ENCODE measurements around the gene STXBP6. TPM values are rescaled to one million over a fixed set of nuclear protein-coding genes. Genes with fewer than 3 reads are reported as not detected.

The STXBP6 gene
- total RNA-seq, 1 donor from 2014 or later = 6.8 TPM

DNA sequence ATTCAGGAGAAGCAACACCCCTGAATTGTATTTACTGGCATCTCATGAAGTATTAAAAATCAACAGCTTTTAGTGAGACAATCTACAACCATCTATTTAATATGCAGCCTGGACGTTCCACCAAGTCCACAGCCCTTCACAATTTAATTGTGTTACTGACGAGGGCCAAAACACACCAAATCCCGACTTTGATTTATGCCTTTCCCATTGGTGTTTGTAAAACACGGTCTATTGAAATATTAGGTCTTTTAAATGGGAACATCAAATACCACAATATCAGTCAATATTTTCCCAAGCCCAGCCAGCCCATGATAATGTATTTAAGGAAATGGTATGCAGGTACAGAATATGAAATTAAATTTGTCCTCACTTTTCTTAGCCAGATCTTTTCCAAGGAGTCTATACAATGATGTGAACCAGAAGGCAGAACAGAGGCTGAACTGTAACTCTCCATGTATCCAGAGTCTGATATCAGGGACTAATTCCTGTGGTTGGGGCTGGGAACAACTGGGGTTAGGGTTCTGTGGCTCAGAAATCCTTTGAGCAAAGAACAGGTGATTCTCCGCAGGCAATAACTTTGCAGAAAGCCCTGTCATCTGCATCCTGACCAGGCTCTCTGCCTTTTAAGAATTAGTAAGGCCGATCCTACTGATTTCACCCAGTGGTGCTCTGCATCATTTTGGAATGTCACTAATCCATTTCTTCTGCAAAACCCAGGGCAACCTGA lies 236.7 kb downstream of the STXBP6 start:
- H3K4me1 Mint-ChIP-seq = peaks cover 8% of the 10 kb centered on the region
- no peak for DNase-seq (ENCODE audit: low read depth, low spot score)
- no peaks in the 10 kb centered on the region for H3K9me3 Mint-ChIP-seq
- TF ChIP-seq, protein P1, sequence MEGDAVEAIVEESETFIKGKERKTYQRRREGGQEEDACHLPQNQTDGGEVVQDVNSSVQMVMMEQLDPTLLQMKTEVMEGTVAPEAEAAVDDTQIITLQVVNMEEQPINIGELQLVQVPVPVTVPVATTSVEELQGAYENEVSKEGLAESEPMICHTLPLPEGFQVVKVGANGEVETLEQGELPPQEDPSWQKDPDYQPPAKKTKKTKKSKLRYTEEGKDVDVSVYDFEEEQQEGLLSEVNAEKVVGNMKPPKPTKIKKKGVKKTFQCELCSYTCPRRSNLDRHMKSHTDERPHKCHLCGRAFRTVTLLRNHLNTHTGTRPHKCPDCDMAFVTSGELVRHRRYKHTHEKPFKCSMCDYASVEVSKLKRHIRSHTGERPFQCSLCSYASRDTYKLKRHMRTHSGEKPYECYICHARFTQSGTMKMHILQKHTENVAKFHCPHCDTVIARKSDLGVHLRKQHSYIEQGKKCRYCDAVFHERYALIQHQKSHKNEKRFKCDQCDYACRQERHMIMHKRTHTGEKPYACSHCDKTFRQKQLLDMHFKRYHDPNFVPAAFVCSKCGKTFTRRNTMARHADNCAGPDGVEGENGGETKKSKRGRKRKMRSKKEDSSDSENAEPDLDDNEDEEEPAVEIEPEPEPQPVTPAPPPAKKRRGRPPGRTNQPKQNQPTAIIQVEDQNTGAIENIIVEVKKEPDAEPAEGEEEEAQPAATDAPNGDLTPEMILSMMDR (conservative IDR thresholded peaks at IDR 0.05) = no peak
- H3K36me3 Mint-ChIP-seq (ENCODE audit: low read depth) = no peaks in the 10 kb centered on the region
- peak overlapping the region; percentile 31 for H3K27ac Mint-ChIP-seq (ENCODE audit: unreplicated experiment)
- no peak overlapping the region for H3K4me3 Mint-ChIP-seq
- peaks cover 1% of the 10 kb centered on the region for H3K27me3 Mint-ChIP-seq (ENCODE audit: low read depth)

DNA sequence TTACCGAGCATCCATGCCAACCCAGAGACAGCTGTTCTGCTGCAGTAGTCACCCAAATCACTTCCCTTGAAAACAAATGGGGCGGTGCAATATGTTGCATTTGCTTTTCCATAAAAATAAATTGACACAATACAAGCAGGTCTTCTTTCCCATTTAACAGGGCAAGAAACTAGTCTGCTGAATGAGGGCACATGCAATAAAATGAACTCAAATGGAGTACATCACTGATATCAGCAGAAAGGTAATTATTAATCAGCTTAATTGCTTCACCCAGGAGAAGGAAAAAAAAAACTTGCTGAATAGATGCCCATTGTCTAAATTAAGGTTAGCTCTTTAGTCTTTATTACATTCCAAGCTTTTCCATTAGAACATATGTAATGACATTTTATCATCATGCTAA lies 240.8 kb downstream of the STXBP6 start:
- H3K27ac Mint-ChIP-seq (ENCODE audit: unreplicated experiment) = no peak overlapping the region
- no peak overlapping the region for H3K4me3 Mint-ChIP-seq
- TF ChIP-seq, protein P1 (conservative IDR thresholded peaks at IDR 0.05) = no peak

DNA sequence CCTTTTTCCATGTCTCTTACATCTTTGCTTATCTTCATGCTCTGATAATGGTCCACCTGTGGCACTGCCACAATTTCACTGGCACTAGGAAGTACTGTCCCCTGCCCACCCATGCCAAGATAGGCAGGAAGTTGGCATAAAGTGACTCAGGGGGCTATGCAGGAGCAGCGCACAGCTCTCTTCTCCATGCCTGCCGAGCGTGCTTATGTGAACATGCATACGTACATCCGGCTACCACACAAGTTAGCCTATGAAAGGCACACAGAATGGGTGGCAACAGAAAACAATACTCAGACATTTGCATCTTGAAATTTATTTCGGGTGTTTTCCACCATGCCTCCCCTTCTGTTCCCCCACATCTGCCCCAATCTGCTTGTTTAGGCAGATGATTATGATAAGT lies 241.5 kb downstream of the STXBP6 start:
- Mint-ChIP-seq H3K9me3 (no peaks in the 10 kb centered on the region), H3K4me3 (no peak overlapping the region), H3K36me3 (ENCODE audit: low read depth) (no peaks in the 10 kb centered on the region), H3K27ac (ENCODE audit: unreplicated experiment) (no peak overlapping the region), H3K4me1 (no peaks in the 10 kb centered on the region), H3K27me3 (ENCODE audit: low read depth) (peaks cover 2% of the 10 kb centered on the region)
- TF ChIP-seq, protein P1 (conservative IDR thresholded peaks at IDR 0.05) = no peak
- no peak for DNase-seq (ENCODE audit: low read depth, low spot score)

More for the DNA sequence above, 240.8 kb downstream of the STXBP6 start:
- Mint-ChIP-seq H3K27me3 (ENCODE audit: low read depth) (peaks cover 2% of the 10 kb centered on the region), H3K4me1 (no peaks in the 10 kb centered on the region), H3K36me3 (ENCODE audit: low read depth) (no peaks in the 10 kb centered on the region), H3K9me3 (no peaks in the 10 kb centered on the region)
- no peak for DNase-seq (ENCODE audit: low read depth, low spot score)

DNA sequence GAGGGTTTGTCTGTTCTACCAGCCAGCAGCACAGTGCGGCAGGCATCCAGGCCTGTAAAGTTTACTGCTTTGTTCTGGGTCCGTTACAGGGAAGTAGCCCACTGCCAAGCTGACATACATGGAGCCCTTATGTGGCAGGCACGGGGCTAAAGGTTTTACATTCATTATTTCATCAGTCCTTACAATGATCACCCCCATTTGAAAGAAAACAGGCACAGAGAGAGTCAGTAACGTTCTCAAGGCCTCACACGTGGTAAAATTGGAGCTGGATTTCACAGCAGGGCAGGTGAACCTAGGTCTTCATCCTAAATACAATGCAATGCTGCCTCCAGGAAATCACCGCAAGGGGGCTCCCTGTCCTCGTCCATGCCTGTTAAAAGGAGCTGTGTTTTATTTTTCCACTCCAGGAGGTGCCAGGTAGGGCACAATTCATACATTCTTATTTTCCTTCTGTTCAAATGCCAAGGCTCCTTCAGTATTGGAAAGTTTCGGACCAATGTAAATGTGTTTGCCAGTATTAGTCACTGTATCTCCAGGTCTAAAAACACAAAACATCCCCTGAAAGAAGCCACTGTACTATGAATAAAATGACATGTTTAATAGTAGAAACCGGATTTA lies 243.8 kb downstream of the STXBP6 start:
- no peak overlapping the region for H3K4me3 Mint-ChIP-seq
- DNase-seq (ENCODE audit: low read depth, low spot score) = peak; percentile 59
- H3K36me3 Mint-ChIP-seq (ENCODE audit: low read depth) = no peaks in the 10 kb centered on the region
- H3K9me3 Mint-ChIP-seq = no peaks in the 10 kb centered on the region
- H3K27ac Mint-ChIP-seq (ENCODE audit: unreplicated experiment) = no peak overlapping the region
- peaks cover 2% of the 10 kb centered on the region for H3K27me3 Mint-ChIP-seq (ENCODE audit: low read depth)
- TF ChIP-seq, protein P1 (conservative IDR thresholded peaks at IDR 0.05) = peak; percentile 93
- H3K4me1 Mint-ChIP-seq = no peaks in the 10 kb centered on the region

DNA sequence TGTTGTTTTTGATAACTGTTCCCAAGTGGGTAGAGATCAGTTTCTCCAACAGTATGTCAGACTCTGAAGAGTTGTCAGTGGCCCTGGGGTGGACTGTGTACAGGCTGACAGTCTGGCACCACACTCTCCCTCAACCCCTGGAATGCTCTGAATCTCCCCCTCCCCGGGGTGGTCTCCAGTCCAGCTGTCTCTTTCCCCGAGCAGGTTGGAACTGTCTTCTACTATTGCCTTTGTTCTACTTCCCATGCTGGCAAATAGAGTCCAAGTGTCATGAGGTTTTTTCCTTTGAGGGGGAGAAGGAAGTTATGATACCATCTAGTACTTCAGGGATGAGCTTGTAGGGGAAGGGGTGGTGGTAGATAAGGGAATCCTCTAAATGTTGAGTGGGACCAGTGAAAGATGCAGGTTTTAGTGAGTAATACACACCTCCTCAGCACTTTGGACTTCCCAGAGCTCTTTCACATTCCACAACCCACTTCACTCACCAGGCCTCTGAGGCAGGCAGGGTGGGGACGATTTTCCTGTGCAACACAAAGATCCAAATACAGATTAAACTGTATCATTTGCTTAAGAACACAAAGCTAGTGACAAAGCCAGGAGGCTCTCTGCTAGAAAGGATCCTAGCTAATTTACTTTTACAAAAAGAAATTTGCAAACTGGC lies 245.3 kb downstream of the STXBP6 start:
- Mint-ChIP-seq H3K27ac (ENCODE audit: unreplicated experiment) (no peak overlapping the region), H3K27me3 (ENCODE audit: low read depth) (peaks cover 2% of the 10 kb centered on the region), H3K9me3 (no peaks in the 10 kb centered on the region), H3K4me1 (no peaks in the 10 kb centered on the region), H3K4me3 (no peak overlapping the region), H3K36me3 (ENCODE audit: low read depth) (no peaks in the 10 kb centered on the region)
- TF ChIP-seq, protein P1 (conservative IDR thresholded peaks at IDR 0.05) = no peak
- DNase-seq (ENCODE audit: low read depth, low spot score) = no peak
